GM19239 (cell line): ENCODE measurements around the gene YWHAH.
"Not testable (repeated sequence)": the region's sequence is repeated elsewhere in the genome, so short reads cannot be mapped to it uniquely, and the experiment has no call there.

Experiments
- DNase-seq: peaks from one replicate; pipeline ENCODE4 v3.0.0; 2011; ENCODE audit warnings: low spot score; ENCODE audit not compliant: insufficient read length
- FAIRE-seq: peaks from 2 replicates; lab custom pipeline; 2011; peaks lifted over from hg19 to GRCh38; lab: Jason Lieb, UNC

Gene YWHAH

DNA sequence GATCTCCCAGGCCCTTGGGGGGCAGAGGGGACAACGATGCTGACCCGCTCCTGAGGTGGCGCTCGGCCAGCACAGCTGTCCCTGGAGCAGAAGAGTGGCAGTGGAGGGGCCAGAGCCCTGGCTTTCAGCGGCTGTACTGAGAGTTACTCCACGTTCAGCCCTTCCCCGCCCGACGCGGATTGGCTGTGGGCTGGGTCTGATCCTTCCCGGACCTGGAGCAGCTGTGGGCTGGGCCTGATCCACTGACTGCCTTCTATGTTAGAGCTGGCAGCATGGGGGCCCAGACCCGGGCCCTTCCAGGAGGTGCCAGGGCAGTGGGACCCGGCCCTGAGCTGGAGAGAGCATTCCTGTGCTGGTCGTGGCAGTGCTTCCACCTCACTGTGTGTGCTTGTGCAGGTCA, 27.8 kb downstream of the YWHAH start:
- DNase-seq (no peak), FAIRE-seq (no peak)

DNA sequence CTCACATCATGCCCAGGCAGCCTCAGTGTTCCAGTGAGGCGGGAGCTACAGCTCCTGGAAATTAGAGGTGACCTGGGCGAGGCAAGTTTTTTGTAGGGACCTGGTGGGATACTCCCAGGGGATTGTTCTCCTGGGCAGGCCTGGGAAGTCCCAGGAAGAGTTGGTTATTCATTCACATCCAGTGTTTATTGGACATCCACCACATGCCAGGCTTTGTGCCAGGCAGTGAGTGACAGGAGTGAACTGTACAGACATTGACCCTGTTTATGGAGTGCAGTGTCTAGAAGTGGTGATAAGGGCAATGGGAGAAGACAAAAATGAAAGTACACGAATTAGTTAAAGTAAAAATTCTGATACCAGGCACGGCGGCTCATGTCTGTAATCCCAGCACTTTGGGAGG, 29.4 kb downstream of the YWHAH start:
- FAIRE-seq (no peak), DNase-seq (no peak)

DNA sequence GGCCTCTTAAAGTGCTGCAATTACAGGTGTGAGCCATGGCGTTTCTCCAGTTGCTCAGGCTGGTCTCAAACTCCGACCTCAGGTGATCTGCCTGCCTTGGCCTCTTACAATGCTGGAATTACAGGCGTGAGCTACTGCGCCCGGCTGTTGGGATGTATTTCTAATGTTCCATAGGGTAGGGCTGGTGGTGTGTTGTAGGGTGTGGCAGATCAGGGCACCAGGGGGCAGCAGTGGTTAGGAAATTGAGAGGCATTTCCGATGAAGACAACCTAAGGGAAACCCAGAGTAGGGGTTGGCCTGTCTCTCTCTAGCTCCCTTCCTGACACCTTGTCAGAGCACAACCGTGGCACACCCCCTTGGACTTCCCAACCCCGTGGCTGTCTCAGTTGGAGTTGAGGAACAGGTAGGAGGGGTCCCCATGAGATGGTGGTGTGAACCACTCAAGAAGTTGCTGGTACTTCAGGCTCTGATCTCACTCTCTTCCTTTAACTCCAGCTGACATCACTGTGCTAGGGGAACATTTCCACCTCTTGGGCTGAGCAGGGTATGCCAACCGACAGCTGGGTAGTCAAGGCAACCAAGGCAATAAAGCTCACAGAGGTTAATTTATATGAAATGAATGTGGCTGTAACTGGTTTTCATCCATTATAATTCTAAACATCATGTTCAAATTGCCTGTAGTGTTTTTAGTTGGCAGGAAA, 33.0 kb downstream of the YWHAH start:
- FAIRE-seq = peak; percentile 96

DNA sequence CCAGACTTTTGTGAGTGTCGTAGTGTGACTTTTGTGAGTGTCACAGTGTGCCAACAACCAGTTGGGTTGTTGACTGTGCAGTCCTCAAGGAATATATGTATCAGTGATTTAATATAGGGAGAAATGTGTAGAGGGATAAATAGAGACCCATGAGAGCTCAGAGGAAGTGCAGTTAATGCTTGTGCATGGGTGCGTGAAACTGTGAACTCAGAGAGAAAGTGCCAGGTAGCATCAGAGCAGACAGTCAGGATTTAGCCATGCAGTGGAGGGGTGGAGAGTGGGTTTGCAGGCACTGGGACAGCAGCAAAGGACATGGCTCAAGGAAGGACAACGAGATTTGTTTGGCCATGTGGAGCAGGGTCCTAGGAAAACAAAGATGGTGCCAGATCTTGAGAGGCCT, 33.6 kb downstream of the YWHAH start:
- FAIRE-seq = no peak

More for the DNA sequence above, 33.0 kb downstream of the YWHAH start:
- peak; percentile 62 for DNase-seq

DNA sequence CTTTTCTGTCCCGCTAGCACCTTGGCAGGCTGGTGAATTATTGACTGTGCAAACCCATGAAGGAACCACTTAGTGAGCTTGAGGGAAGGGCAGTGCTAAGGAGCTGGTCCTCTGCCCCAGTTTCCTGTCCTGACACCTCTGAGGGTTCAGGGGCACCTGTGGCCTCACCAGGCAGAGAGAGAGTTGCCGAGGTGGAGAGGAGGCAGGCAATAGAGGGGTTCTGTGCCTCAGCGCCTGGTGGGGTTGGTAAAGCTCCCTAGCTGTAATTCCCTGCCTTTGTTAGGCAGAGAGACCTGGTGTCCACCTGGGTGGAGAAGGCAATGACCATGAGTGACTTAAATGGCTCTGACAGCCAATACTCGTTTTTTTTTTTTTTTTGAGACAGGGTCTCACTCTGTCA, 36.3 kb downstream of the YWHAH start:
- FAIRE-seq (no peak), DNase-seq (no peak)

More for the DNA sequence above, 33.6 kb downstream of the YWHAH start:
- DNase-seq = no peak

DNA sequence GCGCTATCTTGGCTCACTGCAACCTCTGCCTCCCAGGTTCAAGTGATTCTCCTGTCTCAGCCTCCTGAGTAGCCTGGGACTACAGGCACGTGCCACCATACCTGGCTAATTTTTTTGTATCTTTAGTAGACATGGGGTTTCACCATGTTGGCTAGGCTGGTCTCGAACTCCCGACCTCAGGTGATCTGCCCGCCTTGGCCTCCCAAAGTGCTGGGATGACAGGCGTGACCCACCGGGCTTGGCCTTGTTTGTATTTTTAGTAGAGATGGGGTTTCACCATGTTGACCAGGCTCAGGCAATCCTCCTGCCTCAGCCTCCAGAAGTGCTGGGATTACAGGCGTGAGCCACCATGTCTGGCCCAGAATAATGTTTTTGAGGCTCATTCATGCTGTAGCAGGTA, 37.6 kb downstream of the YWHAH start:
- not testable (repeated sequence) for FAIRE-seq, DNase-seq

DNA sequence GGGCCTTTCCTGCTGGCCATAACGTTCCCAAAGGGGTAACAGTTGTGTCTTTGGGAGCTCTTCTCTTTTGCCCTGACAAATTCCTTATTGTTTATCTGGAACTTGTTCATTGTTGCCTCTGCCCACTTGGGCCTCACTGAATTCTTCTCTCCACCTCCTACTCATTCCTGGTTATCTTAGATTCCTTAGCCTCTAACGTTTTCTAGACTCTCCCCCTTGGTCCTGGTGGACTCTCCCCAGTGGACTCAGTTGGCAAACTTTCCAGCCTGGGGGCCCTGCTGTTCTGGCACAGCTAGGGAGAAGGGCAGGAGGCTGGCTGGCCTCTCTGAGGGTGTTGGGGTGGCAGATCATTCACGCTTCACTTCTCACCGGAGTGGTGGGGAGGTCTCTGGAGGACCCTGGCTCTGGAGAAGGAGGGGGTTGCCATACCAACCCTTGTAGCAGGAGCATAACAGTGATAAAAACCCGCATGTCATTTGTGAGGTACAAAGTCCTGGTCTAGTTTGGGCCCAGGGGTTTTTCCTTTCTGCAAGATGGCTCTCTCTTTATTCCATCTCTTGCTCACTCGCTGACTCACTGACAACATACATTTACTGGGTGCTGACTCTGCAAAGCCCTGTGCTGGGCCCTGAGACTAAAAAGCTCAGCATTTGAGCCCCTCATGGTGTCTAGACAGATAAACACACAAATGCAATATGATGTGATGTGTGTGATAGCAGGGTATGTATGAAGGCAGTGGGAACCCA, 39.7 kb downstream of the YWHAH start:
- FAIRE-seq = no peak
- DNase-seq = no peak

DNA sequence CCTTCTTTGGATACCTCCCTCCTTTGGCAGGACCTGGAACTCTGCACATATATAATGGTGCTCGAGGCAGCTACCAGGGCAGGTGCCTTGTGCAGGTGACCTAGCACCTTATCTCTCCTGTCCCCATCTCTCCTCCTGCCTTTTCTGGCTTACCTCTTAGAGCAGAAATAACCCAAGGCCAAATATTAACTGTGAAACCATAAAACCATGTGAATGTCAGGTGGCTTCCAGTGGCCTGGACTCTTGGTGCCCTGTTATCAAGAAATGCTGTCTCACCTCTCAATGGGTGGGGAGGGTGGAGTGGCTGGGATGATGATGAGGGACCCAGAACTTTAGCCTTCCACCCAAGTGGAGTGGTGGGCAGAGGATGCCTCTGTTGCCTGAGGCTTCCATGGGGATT, 42.9 kb downstream of the YWHAH start:
- FAIRE-seq (no peak), DNase-seq (no peak)

DNA sequence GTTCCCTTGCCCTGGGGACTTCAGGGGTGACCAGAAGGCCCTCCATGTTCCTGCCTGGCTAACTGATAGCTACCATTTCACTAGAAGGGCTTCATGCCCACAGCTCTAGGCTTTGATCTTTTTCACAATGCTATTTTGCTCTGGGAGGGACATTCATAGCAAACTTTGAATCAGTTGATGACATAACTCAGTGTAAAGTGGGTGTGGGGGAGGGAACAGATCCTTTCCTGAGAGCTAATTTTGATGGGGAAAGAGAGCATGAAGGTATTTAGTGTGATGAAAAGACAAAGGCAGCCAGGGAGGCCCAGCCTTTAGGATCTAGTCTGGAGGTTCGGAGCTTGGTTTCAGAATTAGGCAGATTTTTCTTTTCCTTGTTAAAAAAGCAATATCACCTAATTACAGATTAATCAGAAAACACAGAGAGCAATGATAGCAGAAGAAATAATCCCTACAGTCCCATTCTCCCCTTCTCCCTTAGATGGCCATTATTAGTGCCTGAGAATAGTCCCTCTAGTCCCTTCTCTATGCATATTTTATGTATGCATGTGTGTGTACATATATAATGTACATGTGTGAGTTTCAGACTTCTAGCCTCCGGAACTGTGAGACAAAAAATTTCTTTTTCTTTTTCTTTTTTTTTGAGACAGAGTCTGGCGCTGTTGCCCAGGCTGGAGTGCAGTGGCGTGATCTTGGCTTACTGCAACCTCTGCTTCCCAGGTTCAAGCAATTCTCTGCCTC, 46.9 kb downstream of the YWHAH start:
- FAIRE-seq = no peak

DNA sequence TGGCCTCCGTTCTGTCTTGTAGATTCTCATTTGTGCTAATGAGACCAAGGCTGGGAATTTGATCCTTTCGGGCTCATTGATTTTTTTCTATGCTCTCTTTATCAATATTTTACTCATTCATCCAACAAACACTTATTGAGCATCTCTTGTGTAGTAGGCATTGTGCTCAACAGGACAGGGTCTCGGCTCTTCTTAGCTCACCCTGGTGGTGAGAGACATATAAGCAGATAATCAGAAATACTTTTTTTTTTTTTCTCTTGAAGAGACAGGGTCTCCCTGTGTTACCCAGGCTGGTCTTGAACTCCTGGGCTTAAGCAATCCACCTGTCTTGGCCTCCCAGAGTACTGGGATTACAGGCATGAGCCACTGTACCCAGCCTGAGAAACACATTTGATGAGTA, 50.7 kb downstream of the YWHAH start:
- DNase-seq (no peak), FAIRE-seq (no peak)

More for the DNA sequence above, 46.9 kb downstream of the YWHAH start:
- DNase-seq = no peak

DNA sequence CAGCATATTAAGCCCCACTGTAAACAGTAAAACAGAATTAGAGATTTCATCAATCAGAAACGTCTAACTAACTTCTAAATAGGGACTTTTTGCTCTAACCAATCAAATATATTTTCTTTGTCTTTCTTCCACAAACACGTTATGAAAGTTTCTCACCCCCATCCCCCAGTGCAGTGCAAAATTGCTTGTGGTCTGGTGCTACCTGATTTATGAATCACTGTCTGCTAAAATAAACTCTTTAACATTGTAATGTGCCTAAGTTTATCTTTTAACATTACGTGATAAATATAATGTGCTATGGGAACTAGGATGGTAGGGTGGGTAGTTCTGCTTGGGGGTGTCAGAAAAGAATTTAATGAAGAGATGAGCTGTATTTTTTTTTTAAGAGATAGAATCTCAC, 51.5 kb downstream of the YWHAH start:
- no peak for FAIRE-seq
- no peak for DNase-seq

DNA sequence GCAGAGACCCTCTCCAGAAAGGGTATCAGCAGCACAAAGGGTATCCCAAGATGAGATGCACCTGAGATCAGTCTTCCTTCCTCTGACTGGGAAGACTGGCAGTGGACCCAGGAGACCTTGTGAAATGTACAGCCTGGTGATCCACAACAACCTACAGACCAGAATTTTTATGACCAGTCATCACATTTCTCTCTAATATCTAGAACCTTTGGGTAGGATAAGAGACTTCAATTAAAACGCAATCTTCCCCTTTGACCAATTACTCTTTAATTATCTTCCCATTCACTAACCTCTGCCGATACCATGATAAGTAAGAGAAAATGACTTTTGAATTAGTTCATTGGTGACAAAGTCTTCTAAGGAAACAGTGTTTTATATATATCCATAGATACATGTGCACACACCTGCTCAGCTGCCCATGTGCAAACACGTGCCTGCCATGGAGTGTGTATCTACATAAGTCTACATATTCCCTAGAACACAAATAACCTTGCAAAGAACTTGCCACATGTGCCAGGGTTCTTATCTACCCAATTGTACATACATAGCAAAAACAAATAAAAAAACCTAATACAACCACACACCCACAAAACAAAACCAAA, 54.5 kb downstream of the YWHAH start:
- no peak for DNase-seq
- no peak for FAIRE-seq

DNA sequence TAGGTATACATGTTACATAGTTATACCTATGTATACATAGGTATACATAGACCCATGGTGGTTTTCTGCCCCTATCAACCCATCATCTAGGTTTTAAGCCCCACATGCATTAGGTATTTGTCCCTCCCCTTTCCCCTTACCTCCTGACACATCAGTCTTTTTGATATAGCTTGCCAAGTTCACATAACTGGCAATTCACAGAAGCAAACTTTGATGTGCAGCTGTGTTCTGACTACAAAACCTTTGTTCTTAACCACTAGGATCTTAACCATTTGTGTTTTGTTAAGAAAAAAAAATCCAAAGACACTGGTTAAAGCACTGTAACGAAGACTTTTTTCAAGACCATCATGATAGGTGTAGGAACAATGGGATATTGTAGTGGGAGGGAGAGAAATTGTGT, 55.8 kb downstream of the YWHAH start:
- FAIRE-seq = no peak
- DNase-seq = no peak

DNA sequence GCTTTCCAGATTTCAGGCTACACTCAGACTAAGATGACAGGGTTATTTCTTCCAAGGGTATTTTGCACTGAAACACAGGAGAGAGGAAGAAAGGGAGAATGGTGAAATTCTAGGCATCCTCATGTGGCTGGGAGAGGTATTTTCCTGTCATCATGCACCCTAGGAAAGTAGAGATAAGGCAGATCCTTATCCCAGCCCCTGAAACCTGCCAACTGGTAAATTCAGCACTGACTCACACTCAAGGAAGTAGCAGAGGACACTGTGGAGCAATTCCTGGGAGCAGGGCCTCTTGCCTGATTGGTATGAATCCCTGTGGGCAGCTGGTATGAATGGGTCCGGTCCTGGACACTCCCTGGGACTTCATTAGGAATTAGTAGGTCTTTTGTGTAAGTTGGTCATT, 61.1 kb downstream of the YWHAH start:
- FAIRE-seq (no peak), DNase-seq (no peak)
